Panc1 (cell line): ENCODE measurements around the gene UFD1.

Source experiments
- CTCF ChIP-seq: fragments of 450-650 bp; IDR thresholded peaks from 2 replicates; pipeline ENCODE4 v1.5.1; 2017; ENCODE audit warnings: mild to moderate bottlenecking
- POLR2AphosphoS5 ChIP-seq: IDR thresholded peaks from 2 replicates; pipeline ENCODE4 v1.6.1; 2012; ENCODE audit warnings: mild to moderate bottlenecking, low read depth, low read length, moderate library complexity
- REST ChIP-seq, 2 experiments: IDR thresholded peaks; 2 replicates each; pipeline ENCODE4 v1.6.1; 2011 to 2012; ENCODE audit warnings: low read depth in 2 of 2, control low read depth in 1 of 2, low read length in 1 of 2, mild to moderate bottlenecking in 1 of 2, moderate library complexity in 1 of 2; ENCODE audit not compliant: insufficient read depth in 1 of 2
- SIN3A ChIP-seq: IDR thresholded peaks from 2 replicates; pipeline ENCODE4 v1.6.1; 2012; ENCODE audit warnings: low read depth, mild to moderate bottlenecking, low read length, moderate library complexity, borderline replicate concordance; ENCODE audit not compliant: insufficient read depth
- TCF7L2 ChIP-seq: IDR thresholded peaks from 2 replicates; pipeline ENCODE4 v1.6.1; 2011; ENCODE audit warnings: mild to moderate bottlenecking, low read depth, low read length, inconsistent platforms

GRCh38 chr22:19447330-19448075 is 31.5 kb downstream of the UFD1 start, which contains the start of gene C22orf39:
- no peak for TF ChIP-seq CTCF
- TF ChIP-seq TCF7L2: no peak
- 0 out of 2 replicates have a peak, but pooled peaks have one; percentile 61 for TF ChIP-seq SIN3A
- no peak for TF ChIP-seq REST (IDR thresholded peaks at IDR 0.05; ENCODE audit: insufficient read depth in 1 of 2, low read depth in 2 of 2, low read length in 1 of 2)
- TF ChIP-seq POLR2AphosphoS5: peak; percentile 70
